HepG2 (cell line): ENCODE results near the gene KPNA4. TPM values are rescaled to one million over a fixed set of nuclear protein-coding genes. Genes with fewer than 3 reads are reported as not detected.

Source experiments
- ATAC-seq: fragments of 200-7000 bp; cut with Tn5 transposase; 3 replicates; pipeline ENCODE4 v1.9.1; 2020; ENCODE audit warnings: mild to moderate bottlenecking, moderate library complexity
- BruUV-seq: library from RNA; stranded (reverse); fragments of 400-500 nt; replicated peaks from 2 replicates; lab custom pipeline; 2021; lab: Mats Ljungman, UMichigan
- CTCF ChIA-PET: fragments of 300-600 bp; formaldehyde crosslinking; extraction: SDS; loops from one replicate; lab custom pipeline; 2021; ENCODE audit warnings: low total read pairs, inconsistent platforms, low intra/inter-chr PET ratio; lab: Yijun Ruan, JAX
- POLR2A ChIA-PET: fragments of 350-600 bp; sonication (Branson Sonifier 250); formaldehyde crosslinking; loops from one replicate; lab custom pipeline; 2020; ENCODE audit warnings: antibody characterized with exemption, inconsistent platforms; lab: Yijun Ruan, JAX
- DNase-seq: peaks from one replicate; pipeline ENCODE4 v3.0.0-alpha.2; 2015; ENCODE audit warnings: low spot score
- FAIRE-seq: peaks from 3 replicates; lab custom pipeline; 2011; peaks lifted over from hg19 to GRCh38; lab: Jason Lieb, UNC
- H2AFZ ChIP-seq: one replicate; pipeline ENCODE4 v1.6.1; 2011; ENCODE audit warnings: low read length, inconsistent platforms
- H3K27ac ChIP-seq: fragments of 300-600 bp; 3 replicates; pipeline ENCODE4 v1.8.0; 2011; ENCODE audit warnings: mixed run types, mild to moderate bottlenecking, mixed read lengths, low read length, inconsistent platforms; ENCODE audit not compliant: insufficient read depth; ENCODE audit errors: extremely low read length
- H3K27me3 ChIP-seq, 2 experiments: fragments of 200-600 bp in 1 of 2; 2 replicates in 1 of 2; 3 replicates in 1 of 2; pipeline versions ENCODE4 v1.6.0 to v1.8.0; 2011; ENCODE audit warnings: low read length in 2 of 2, mild to moderate bottlenecking in 2 of 2, moderate library complexity in 2 of 2, inconsistent platforms in 1 of 2; ENCODE audit not compliant: insufficient read depth in 2 of 2, control insufficient read depth in 1 of 2
- H3K36me3 ChIP-seq, 2 experiments: fragments of 200-600 bp in 1 of 2; replicated peaks in 1 of 2; 2 replicates in 1 of 2; 3 replicates in 1 of 2; pipeline versions ENCODE4 v1.5.1 to v1.8.0; 2011; ENCODE audit warnings: low read length in 2 of 2, inconsistent platforms in 1 of 2; ENCODE audit not compliant: insufficient read depth in 2 of 2, control insufficient read depth in 1 of 2
- H3K4me1 ChIP-seq: 2 replicates; pipeline ENCODE4 v1.5.1; 2012; ENCODE audit warnings: low read length, inconsistent platforms; ENCODE audit not compliant: insufficient read depth
- H3K4me2 ChIP-seq: 2 replicates; pipeline ENCODE4 v1.6.0; 2011; ENCODE audit warnings: low read depth, low read length, inconsistent platforms
- H3K4me3 ChIP-seq, 3 experiments: fragments of 200-600 bp in 1 of 3; sonication (generic), shearing (Covaris generic) in 1 of 3; replicated peaks in 1 of 3; 2 replicates each; pipeline ENCODE4 v1.5.1; 2011 to 2016; ENCODE audit warnings: low read length in 3 of 3, inconsistent platforms in 2 of 3, low read depth in 2 of 3, mild to moderate bottlenecking in 2 of 3, control low read depth in 1 of 3, mixed read lengths in 1 of 3; ENCODE audit not compliant: insufficient read depth in 1 of 3
- H3K79me2 ChIP-seq: one replicate; pipeline ENCODE4 v1.6.1; 2011; ENCODE audit warnings: low read length, inconsistent platforms; ENCODE audit not compliant: insufficient read depth
- H3K9ac ChIP-seq: 2 replicates; pipeline ENCODE4 v1.6.0; 2011; ENCODE audit warnings: mild to moderate bottlenecking, low read depth, low read length, inconsistent platforms; ENCODE audit not compliant: insufficient read depth
- H3K9me3 ChIP-seq: 2 replicates; pipeline ENCODE4 v1.5.1; 2012; ENCODE audit warnings: mild to moderate bottlenecking, low read length
- H4K20me1 ChIP-seq: 2 replicates; pipeline ENCODE4 v1.6.0; 2011; ENCODE audit warnings: inconsistent platforms, mild to moderate bottlenecking, low read length, moderate library complexity; ENCODE audit not compliant: insufficient read depth
- CENPT ChIP-seq: sonication (generic); formaldehyde crosslinking; IDR thresholded peaks from 2 replicates; pipeline ENCODE4 v1.8.0; 2022; ENCODE audit warnings: low read depth, mild to moderate bottlenecking, moderate library complexity, missing genetic modification reagents
- FOXA1 ChIP-seq, 2 experiments: fragments of 450-650 bp in 1 of 2; sonication (generic) in 1 of 2; formaldehyde crosslinking in 1 of 2; IDR thresholded peaks; 2 replicates each; pipeline versions ENCODE4 v1.4.0 to v1.6.1; 2016 to 2020; ENCODE audit warnings: missing genetic modification reagents in 1 of 2
- GTF3A ChIP-seq: sonication (generic); formaldehyde crosslinking; conservative IDR thresholded peaks from 2 replicates; pipeline ENCODE4 v1.4.0; 2020; ENCODE audit warnings: mild to moderate bottlenecking, missing genetic modification reagents
- POLR2AphosphoS5 ChIP-seq: IDR thresholded peaks from 2 replicates; pipeline ENCODE4 v1.6.1; 2012; ENCODE audit warnings: low read depth, low read length
- ZNF572 ChIP-seq: sonication (generic); formaldehyde crosslinking; IDR thresholded peaks from 2 replicates; pipeline ENCODE4 v1.5.1; 2020; ENCODE audit warnings: mild to moderate bottlenecking, missing genetic modification reagents
- WGBS: methylation state at CpG from one replicate; pipeline ENCODE4 v1.1.6; 2017; ENCODE audit warnings: low lambda C conversion rate; 5-methylcytosine and 5-hydroxymethylcytosine counted together
- in situ Hi-C: cut with HindIII; loops from 2 replicates; pipeline ENCODE4 v1.10.0; 2017; ENCODE audit warnings: low pct_unique_long_range_greater_than_20kb; ENCODE audit not compliant: extremely low pct_ligation_motif_present
- intact Hi-C: fragments of 100-400 bp; cut with micrococcal nuclease; formaldehyde crosslinking; loops from one replicate; pipeline ENCODE4 v1.10.0; 2022; ENCODE audit not compliant: unreplicated experiment
- polyA plus RNA-seq, 8 experiments: library from polyadenylated mRNA; depleted of rRNA in 3 of 8; stranded (reverse) in 7 of 8; unstranded in 1 of 8; fragments of >200 nt; fragmentation: Illumina TruSeq in 4 of 8; extraction: Trizol in 4 of 8; gene quantifications; 2 replicates each; pipeline versions ENCODE4 v1.2.1 to v1.2.3, GENCODE V29; 2011 to 2016; ENCODE audit warnings: low read depth in 4 of 8, missing spikeins in 1 of 8, mixed read lengths in 1 of 8; ENCODE audit not compliant: insufficient read depth in 1 of 8
- total RNA-seq, 5 experiments: library from RNA; depleted of rRNA; stranded (reverse); fragments of >200 nt; fragmentation: Illumina TruSeq; extraction: Trizol; gene quantifications; 2 replicates each; pipeline ENCODE4 v1.2.3, GENCODE V29; 2016; ENCODE audit warnings: low read depth in 1 of 5
- TF ChIP-seq, protein P1 (sequence below): IDR thresholded peaks from 2 replicates; pipeline ENCODE4 v1.6.1; 2016
- TF ChIP-seq, protein P2 (sequence below): sonication (generic); formaldehyde crosslinking; IDR thresholded peaks from 2 replicates; pipeline ENCODE4 v1.5.0; 2020; ENCODE audit warnings: missing genetic modification reagents
- TF ChIP-seq, protein P3 (sequence below): sonication (generic); formaldehyde crosslinking; IDR thresholded peaks from 2 replicates; pipeline ENCODE4 v1.8.1; 2023; ENCODE audit warnings: mild to moderate bottlenecking, moderate library complexity, missing genetic modification reagents
- TF ChIP-seq, protein P4 (sequence below): sonication (generic); formaldehyde crosslinking; IDR thresholded peaks from 2 replicates; pipeline ENCODE4 v1.4.0; 2020; ENCODE audit warnings: missing genetic modification reagents, borderline replicate concordance
- TF ChIP-seq, protein P5 (sequence below): sonication (generic); formaldehyde crosslinking; IDR thresholded peaks from 2 replicates; pipeline ENCODE4 v1.8.0; 2022; ENCODE audit warnings: mild to moderate bottlenecking, missing genetic modification reagents; ENCODE audit not compliant: insufficient replicate concordance

Gene KPNA4
- total and polyA plus RNA-seq, 2 of the 13 experiments (the other 11 are each of a cell fraction or from before 2014, with no cell fraction given): 9.9 to 27.9 TPM

DNA sequence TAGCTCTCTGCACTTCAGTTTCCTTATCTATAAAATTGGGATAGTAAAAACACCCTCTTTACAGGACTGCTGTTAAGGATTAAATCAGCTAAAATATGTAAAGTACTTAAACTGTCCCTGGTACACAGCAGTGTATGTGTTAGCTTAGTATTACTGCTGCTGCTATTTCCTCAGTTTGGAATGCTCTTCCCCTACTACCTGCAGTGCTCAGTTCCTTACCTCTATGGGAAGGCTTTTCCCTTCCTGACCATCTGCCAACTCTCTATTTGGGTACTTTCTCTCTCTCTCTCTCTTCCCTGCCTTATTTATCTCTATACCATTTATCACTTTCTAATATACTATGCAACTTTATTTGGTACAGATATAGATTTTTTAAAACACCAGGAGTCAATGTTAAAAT is 26.5 kb downstream of the KPNA4 start (continued):
- TF ChIP-seq ZNF572: no peak
- TF ChIP-seq, protein P1, sequence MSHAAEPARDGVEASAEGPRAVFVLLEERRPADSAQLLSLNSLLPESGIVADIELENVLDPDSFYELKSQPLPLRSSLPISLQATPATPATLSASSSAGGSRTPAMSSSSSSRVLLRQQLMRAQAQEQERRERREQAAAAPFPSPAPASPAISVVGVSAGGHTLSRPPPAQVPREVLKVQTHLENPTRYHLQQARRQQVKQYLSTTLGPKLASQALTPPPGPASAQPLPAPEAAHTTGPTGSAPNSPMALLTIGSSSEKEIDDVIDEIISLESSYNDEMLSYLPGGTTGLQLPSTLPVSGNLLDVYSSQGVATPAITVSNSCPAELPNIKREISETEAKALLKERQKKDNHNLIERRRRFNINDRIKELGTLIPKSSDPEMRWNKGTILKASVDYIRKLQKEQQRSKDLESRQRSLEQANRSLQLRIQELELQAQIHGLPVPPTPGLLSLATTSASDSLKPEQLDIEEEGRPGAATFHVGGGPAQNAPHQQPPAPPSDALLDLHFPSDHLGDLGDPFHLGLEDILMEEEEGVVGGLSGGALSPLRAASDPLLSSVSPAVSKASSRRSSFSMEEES (CRISPR knock-in tag): no peak
- TF ChIP-seq, protein P2, sequence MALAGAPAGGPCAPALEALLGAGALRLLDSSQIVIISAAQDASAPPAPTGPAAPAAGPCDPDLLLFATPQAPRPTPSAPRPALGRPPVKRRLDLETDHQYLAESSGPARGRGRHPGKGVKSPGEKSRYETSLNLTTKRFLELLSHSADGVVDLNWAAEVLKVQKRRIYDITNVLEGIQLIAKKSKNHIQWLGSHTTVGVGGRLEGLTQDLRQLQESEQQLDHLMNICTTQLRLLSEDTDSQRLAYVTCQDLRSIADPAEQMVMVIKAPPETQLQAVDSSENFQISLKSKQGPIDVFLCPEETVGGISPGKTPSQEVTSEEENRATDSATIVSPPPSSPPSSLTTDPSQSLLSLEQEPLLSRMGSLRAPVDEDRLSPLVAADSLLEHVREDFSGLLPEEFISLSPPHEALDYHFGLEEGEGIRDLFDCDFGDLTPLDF (CRISPR knock-in tag): no peak

DNA sequence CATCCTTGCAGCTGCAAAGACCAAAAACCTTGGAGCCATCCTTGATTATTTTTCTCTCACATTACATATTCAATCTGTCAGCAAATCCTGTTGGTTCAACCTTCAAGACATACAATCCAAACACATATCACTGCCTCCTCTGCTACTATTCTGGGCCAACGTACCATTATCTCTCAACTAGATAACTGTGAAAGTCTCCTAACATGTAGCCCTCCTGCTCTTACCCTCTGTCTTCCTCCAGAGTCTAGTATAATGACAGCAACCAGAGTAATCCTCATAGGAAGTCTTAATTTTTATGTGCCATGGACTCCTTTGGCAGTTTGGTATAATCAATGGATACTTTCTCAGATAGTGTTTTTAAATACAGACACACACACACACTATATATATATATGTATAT is 27.6 kb downstream of the KPNA4 start:
- Histone ChIP-seq H3K79me2 (peaks cover 48% of the 10 kb centered on the region), H4K20me1 (peaks cover 4% of the 10 kb centered on the region; the same call in 1 of the 2 replicates), H2AFZ (no peak overlapping the region), H3K27me3 (no peaks in the 10 kb centered on the region), H3K27ac (no peak overlapping the region), H3K4me1 (no peaks in the 10 kb centered on the region), H3K36me3 (peaks cover 0 to 19% of the 10 kb centered on the region in 2 experiments; a peak in 1 of 5 replicates), H3K4me2 (no peak overlapping the region), H3K9ac (no peak overlapping the region), H3K4me3 (no peak overlapping the region), H3K9me3 (no peaks in the 10 kb centered on the region)
- in situ Hi-C loops: no loop called here
- ATAC-seq (no peak), FAIRE-seq (no peak), DNase-seq (no peak)
- ChIA-PET CTCF (no interaction called here), POLR2A (no interaction called here)
- WGBS: 96% methylated on average over 1 of the region's 1 CpG
- intact Hi-C loops: no loop called here
- no TSS peak for BruUV-seq
- TF ChIP-seq, protein P3, sequence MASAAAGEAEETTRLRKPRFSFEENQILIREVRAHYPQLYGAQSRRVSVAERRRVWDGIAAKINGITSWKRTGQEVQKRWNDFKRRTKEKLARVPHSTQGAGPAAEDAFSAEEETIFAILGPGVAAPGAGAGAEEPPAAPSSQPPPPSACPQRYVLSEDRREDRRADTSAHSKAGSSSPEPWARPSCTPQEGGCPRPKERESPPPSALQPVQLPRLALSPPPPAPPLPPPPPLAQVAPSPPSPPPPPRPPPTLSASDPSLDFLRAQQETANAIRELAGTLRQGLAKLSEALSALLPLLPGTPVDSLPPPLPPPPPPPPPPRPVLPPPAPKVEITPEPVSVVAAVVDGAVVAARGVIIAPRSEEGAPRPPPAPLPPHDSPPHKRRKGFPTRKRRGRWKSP: no peak
- TF ChIP-seq POLR2AphosphoS5 (no peak), CENPT (no peak), FOXA1 (IDR thresholded peaks at IDR 0.05) (no peak), FOXA1 (CRISPR knock-in tag; IDR thresholded peaks at IDR 0.05) (no peak), GTF3A (CRISPR knock-in tag) (no peak)
- TF ChIP-seq, protein P4, sequence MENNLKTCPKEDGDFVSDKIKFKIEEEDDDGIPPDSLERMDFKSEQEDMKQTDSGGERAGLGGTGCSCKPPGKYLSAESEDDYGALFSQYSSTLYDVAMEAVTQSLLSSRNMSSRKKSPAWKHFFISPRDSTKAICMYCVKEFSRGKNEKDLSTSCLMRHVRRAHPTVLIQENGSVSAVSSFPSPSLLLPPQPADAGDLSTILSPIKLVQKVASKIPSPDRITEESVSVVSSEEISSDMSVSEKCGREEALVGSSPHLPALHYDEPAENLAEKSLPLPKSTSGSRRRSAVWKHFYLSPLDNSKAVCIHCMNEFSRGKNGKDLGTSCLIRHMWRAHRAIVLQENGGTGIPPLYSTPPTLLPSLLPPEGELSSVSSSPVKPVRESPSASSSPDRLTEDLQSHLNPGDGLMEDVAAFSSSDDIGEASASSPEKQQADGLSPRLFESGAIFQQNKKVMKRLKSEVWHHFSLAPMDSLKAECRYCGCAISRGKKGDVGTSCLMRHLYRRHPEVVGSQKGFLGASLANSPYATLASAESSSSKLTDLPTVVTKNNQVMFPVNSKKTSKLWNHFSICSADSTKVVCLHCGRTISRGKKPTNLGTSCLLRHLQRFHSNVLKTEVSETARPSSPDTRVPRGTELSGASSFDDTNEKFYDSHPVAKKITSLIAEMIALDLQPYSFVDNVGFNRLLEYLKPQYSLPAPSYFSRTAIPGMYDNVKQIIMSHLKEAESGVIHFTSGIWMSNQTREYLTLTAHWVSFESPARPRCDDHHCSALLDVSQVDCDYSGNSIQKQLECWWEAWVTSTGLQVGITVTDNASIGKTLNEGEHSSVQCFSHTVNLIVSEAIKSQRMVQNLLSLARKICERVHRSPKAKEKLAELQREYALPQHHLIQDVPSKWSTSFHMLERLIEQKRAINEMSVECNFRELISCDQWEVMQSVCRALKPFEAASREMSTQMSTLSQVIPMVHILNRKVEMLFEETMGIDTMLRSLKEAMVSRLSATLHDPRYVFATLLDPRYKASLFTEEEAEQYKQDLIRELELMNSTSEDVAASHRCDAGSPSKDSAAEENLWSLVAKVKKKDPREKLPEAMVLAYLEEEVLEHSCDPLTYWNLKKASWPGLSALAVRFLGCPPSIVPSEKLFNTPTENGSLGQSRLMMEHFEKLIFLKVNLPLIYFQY (CRISPR knock-in tag): no peak
- TF ChIP-seq, protein P5, sequence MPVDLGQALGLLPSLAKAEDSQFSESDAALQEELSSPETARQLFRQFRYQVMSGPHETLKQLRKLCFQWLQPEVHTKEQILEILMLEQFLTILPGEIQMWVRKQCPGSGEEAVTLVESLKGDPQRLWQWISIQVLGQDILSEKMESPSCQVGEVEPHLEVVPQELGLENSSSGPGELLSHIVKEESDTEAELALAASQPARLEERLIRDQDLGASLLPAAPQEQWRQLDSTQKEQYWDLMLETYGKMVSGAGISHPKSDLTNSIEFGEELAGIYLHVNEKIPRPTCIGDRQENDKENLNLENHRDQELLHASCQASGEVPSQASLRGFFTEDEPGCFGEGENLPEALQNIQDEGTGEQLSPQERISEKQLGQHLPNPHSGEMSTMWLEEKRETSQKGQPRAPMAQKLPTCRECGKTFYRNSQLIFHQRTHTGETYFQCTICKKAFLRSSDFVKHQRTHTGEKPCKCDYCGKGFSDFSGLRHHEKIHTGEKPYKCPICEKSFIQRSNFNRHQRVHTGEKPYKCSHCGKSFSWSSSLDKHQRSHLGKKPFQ (CRISPR knock-in tag): no peak
